HUES6 (cell line): ENCODE data around the gene PDHA2.

Source experiments
- H3K27ac ChIP-seq: 2 replicates; pipeline ENCODE4 v1.7.0; 2013; ENCODE audit warnings: low read depth, mild to moderate bottlenecking, low read length, inconsistent platforms
- H3K27me3 ChIP-seq: 2 replicates; pipeline ENCODE4 v1.6.1; 2013; ENCODE audit warnings: low read length; ENCODE audit not compliant: control insufficient read depth, insufficient read depth
- H3K36me3 ChIP-seq: 2 replicates; pipeline ENCODE4 v1.6.1; 2013; ENCODE audit warnings: low read length; ENCODE audit not compliant: control insufficient read depth, insufficient read depth
- H3K4me1 ChIP-seq: 2 replicates; pipeline ENCODE4 v1.6.1; 2013; ENCODE audit warnings: low read length; ENCODE audit not compliant: control insufficient read depth, insufficient read depth
- H3K4me3 ChIP-seq: 2 replicates; pipeline ENCODE4 v1.5.1; 2013; ENCODE audit warnings: low read depth, low read length
- H3K9ac ChIP-seq: one replicate; pipeline ENCODE4 v1.6.1; 2013; ENCODE audit warnings: mild to moderate bottlenecking, low read length
- H3K9me3 ChIP-seq: 2 replicates; pipeline ENCODE4 v1.6.1; 2013; ENCODE audit warnings: low read depth, low read length; ENCODE audit not compliant: control insufficient read depth, insufficient read depth

Gene PDHA2

GRCh38 chr4:95839891-95840290 is at the start of gene PDHA2:
Gene PDHA2, plus strand, starts transcription at chr4:95840093. Its CDS starts 58 bp downstream, at chr4:95840151.
- Histone ChIP-seq H3K4me1 (peaks cover 13% of the 10 kb centered on the region; the same call in 1 of the 2 replicates), H3K4me3 (no peak within 1 kb of the TSS), H3K36me3 (no peaks in the 10 kb centered on the region), H3K27ac (no peak within 1 kb of the TSS), H3K9me3 (no peaks in the 10 kb centered on the region), H3K27me3 (no peaks in the 10 kb centered on the region), H3K9ac (no peak within 1 kb of the TSS)

DNA sequence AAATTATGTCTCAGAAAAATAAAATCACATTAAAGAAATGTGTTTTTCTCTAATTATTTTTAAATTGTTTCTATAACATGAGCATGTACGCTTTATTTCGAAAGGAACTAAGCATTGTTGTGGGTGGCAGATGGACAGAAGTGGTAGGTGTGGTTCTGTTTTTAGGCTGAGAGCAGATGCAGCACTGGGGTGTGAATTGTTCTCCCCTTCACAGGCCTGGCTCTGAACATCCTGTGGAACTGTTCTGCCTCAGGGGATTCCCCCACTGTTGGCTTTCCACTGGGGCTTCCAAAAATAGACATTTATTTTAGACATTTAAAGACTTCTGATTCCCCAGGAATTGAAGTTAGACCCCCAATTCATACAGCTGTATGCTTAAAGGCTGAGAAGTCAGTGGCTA is 41.9 kb upstream of the PDHA2 start:
- H3K9me3 ChIP-seq: peaks cover 4% of the 10 kb centered on the region; the same call in 1 of the 2 replicates
- peaks cover 5% of the 10 kb centered on the region; the same call in 1 of the 2 replicates for H3K4me1 ChIP-seq
- H3K27ac ChIP-seq: no peak overlapping the region; the same call in 1 of the 2 replicates
- H3K9ac ChIP-seq: no peak overlapping the region
- H3K27me3 ChIP-seq: no peaks in the 10 kb centered on the region
- no peaks in the 10 kb centered on the region for H3K36me3 ChIP-seq
- H3K4me3 ChIP-seq: no peak overlapping the region

- no peaks in the 10 kb centered on the region for H3K36me3 ChIP-seq
- no peak overlapping the region for H3K9ac ChIP-seq
- H3K4me1 ChIP-seq: peaks cover 5% of the 10 kb centered on the region; the same call in 1 of the 2 replicates
- no peak overlapping the region for H3K27ac ChIP-seq
- H3K4me3 ChIP-seq: no peak overlapping the region
- peaks cover 4% of the 10 kb centered on the region; the same call in 1 of the 2 replicates for H3K9me3 ChIP-seq
- no peaks in the 10 kb centered on the region for H3K27me3 ChIP-seq
Observed at GRCh38 chr4:95798727-95799126, 41.2 kb upstream of the PDHA2 start.

DNA sequence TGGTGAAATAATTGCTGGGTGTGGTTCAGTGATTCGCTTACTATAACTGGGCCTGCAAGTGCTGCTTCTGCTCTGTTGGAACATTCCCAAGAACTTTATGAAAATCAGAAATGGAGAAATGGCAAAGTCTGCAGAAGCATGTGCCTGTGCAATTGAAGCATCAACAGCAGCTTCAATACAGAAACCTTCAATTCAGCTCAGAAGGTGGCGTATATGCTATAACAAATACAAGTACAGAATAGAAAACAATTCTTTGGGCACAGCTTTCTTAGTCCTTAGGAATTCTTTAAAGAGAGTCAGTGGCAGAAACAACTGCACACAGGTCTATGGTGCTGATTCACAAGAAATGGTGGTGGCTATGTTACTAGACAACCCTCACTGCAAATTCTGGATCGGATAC is 18.0 kb upstream of the PDHA2 start:
- Histone ChIP-seq H3K27me3 (no peaks in the 10 kb centered on the region), H3K36me3 (no peaks in the 10 kb centered on the region), H3K9me3 (no peaks in the 10 kb centered on the region), H3K9ac (no peak overlapping the region), H3K4me1 (no peaks in the 10 kb centered on the region), H3K27ac (no peak overlapping the region), H3K4me3 (no peak overlapping the region)

DNA sequence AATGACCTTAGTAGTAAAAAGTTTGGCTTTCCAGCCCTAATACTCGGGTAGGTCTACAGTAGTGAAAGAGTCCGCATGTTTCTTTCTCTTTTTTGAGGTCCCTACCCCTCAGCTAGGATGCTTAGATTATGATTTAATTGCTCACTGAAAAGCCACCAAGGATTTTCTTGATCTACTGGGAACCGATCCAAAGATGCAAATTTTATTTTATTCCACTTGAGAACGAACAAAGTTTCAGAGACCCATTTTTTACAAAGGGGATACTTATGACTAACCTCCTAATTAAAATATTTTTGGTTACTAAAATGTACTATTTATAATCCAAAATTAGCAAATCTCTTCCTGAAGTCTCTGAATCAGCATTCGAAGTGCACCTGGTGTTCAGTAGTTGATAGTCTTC is 14.3 kb upstream of the PDHA2 start:
- Histone ChIP-seq H3K36me3 (no peaks in the 10 kb centered on the region), H3K27ac (no peak overlapping the region), H3K9ac (no peak overlapping the region), H3K4me1 (no peaks in the 10 kb centered on the region), H3K27me3 (no peaks in the 10 kb centered on the region), H3K9me3 (no peaks in the 10 kb centered on the region), H3K4me3 (no peak overlapping the region)

DNA sequence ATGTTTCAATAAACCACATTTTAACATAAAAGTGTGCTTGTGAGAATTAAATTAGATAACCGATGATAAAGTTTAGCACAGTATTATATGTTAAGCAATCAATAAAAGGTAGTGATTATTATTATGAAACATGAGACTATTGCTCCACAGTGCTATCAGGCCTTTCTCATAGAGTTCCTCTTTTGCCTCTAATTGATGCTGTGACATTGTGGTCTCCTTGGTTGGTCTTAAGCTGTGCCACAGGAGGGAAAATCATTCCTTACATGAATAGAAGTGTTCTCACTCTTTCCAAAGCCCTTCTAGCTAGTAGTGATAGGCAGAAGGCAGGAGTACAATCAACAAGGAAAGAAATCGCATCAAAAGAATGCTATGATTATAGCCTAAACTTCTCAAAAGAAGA is 9.2 kb upstream of the PDHA2 start:
- Histone ChIP-seq H3K36me3 (no peaks in the 10 kb centered on the region), H3K9me3 (no peaks in the 10 kb centered on the region), H3K4me3 (no peak overlapping the region), H3K27ac (no peak overlapping the region), H3K4me1 (no peaks in the 10 kb centered on the region), H3K9ac (no peak overlapping the region), H3K27me3 (no peaks in the 10 kb centered on the region)

- Histone ChIP-seq H3K36me3 (no peaks in the 10 kb centered on the region), H3K4me3 (no peak overlapping the region), H3K4me1 (no peaks in the 10 kb centered on the region), H3K9ac (no peak overlapping the region), H3K9me3 (no peaks in the 10 kb centered on the region), H3K27me3 (no peaks in the 10 kb centered on the region), H3K27ac (no peak overlapping the region)
Observed at GRCh38 chr4:95831166-95831565, 8.7 kb upstream of the PDHA2 start.

DNA sequence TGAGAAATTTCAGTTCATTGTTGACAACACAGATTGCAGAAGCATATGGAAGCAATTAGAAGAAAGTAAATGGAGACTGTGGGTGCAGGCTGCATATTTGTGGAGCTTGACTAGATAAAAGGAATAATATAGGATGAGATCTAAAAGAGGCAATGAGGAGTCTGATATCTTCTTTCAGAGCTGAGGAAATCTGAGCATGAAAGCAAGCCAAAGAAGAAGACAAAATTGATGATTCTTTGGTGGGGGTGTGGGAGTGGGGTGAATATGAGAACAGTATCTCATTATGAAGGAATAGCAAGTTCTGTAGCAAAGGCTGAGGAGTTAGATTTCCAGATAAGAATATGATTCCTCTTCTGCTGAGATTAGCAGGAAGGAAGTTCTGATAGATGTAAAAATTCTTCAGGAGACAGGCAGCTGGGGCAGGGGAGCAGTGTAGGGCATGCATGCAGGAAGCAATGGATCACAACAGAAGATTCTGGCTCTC is 6.1 kb upstream of the PDHA2 start:
- Histone ChIP-seq H3K27ac (no peak overlapping the region), H3K4me1 (peaks cover 12% of the 10 kb centered on the region; the same call in 1 of the 2 replicates), H3K27me3 (no peaks in the 10 kb centered on the region), H3K36me3 (no peaks in the 10 kb centered on the region), H3K9ac (no peak overlapping the region), H3K9me3 (no peaks in the 10 kb centered on the region), H3K4me3 (no peak overlapping the region)

- Histone ChIP-seq H3K9ac (no peak overlapping the region), H3K4me3 (no peak overlapping the region), H3K27ac (no peak overlapping the region), H3K9me3 (no peaks in the 10 kb centered on the region), H3K4me1 (peaks cover 13% of the 10 kb centered on the region; the same call in 1 of the 2 replicates), H3K36me3 (no peaks in the 10 kb centered on the region), H3K27me3 (no peaks in the 10 kb centered on the region)
Observed at GRCh38 chr4:95835672-95836071, 4.2 kb upstream of the PDHA2 start.

- no peaks in the 10 kb centered on the region for H3K9me3 ChIP-seq
- no peak overlapping the region for H3K27ac ChIP-seq
- H3K36me3 ChIP-seq: no peaks in the 10 kb centered on the region
- H3K4me3 ChIP-seq: no peak overlapping the region
- peaks cover 13% of the 10 kb centered on the region; the same call in 1 of the 2 replicates for H3K4me1 ChIP-seq
- H3K27me3 ChIP-seq: no peaks in the 10 kb centered on the region
- no peak overlapping the region for H3K9ac ChIP-seq
Observed at GRCh38 chr4:95838192-95838591, 1.7 kb upstream of the PDHA2 start.

GRCh38 chr4:95847908-95848460 is 8.1 kb downstream of the PDHA2 start:
- no peaks in the 10 kb centered on the region for H3K4me1 ChIP-seq
- H3K9me3 ChIP-seq: no peaks in the 10 kb centered on the region
- no peak overlapping the region for H3K27ac ChIP-seq
- H3K9ac ChIP-seq: no peak overlapping the region
- H3K27me3 ChIP-seq: no peaks in the 10 kb centered on the region
- H3K4me3 ChIP-seq: no peak overlapping the region
- H3K36me3 ChIP-seq: no peaks in the 10 kb centered on the region
